Spleen (tissue), 7 donors: ENCODE data around the gene OPN3.

ENCODE experiments used
- POLR2A ChIP-seq, 3 donors: fragments of 450-650 bp; IDR thresholded peaks; one replicate each; pipeline ENCODE4 v1.5.1; 2017; ENCODE audit warnings: antibody characterized with exemption in 3 of 3, mild to moderate bottlenecking in 1 of 3
- TF ChIP-seq, protein P1 (sequence below), 11 experiments: fragments of 200-600 bp in 7 of 11; fragments of 450-650 bp in 4 of 11; sonication (generic) in 4 of 11; IDR thresholded peaks in 8 of 11; conservative IDR thresholded peaks in 3 of 11; 1 replicate in 7 of 11; 2 replicates in 4 of 11; pipeline versions ENCODE4 v1.4.0 to v1.8.0; 2016 to 2021; ENCODE audit warnings: antibody characterized with exemption in 11 of 11, inconsistent platforms in 4 of 11, mild to moderate bottlenecking in 1 of 11
- donor health status: DM: no; HTN: no; CAD: no; lungs with moderate emphysema.
- donor health status: DM: no; HTN: no; CAD: no.
- donor health status: DM: no; HTN: no; CAD: no.

DNA sequence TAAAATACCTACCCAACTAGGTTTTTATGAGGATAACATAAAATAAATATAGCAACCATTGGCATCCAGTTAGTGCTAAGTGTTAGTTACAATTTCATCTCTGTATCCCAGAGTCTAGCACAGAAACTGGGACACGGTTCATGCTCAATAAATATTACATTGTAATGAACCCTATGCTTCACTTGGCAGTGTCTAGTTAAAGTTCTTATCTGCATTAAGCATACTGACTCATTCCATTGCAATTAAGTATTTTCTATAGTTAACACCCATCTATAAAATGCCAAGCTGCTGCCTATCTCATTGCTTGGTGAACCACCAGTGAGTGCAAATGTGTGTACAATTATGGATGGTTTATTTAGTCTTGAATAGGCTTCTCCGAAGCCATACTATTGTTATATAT is 15.2 kb downstream of the OPN3 start:
- TF ChIP-seq, protein P1, sequence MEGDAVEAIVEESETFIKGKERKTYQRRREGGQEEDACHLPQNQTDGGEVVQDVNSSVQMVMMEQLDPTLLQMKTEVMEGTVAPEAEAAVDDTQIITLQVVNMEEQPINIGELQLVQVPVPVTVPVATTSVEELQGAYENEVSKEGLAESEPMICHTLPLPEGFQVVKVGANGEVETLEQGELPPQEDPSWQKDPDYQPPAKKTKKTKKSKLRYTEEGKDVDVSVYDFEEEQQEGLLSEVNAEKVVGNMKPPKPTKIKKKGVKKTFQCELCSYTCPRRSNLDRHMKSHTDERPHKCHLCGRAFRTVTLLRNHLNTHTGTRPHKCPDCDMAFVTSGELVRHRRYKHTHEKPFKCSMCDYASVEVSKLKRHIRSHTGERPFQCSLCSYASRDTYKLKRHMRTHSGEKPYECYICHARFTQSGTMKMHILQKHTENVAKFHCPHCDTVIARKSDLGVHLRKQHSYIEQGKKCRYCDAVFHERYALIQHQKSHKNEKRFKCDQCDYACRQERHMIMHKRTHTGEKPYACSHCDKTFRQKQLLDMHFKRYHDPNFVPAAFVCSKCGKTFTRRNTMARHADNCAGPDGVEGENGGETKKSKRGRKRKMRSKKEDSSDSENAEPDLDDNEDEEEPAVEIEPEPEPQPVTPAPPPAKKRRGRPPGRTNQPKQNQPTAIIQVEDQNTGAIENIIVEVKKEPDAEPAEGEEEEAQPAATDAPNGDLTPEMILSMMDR (IDR thresholded peaks at IDR 0.05 in 8 of 11, conservative IDR thresholded peaks at IDR 0.05 in 3 of 11), result no peak
- no peak for TF ChIP-seq POLR2A (IDR thresholded peaks at IDR 0.05)
